Fibroblast of lung (primary cell): Measurements from ENCODE around the gene MBLAC1.

Source experiments
- CTCF ChIP-seq, 2 donors: IDR thresholded peaks in 1 of 2; conservative IDR thresholded peaks in 1 of 2; 1 replicate in 1 of 2; 2 replicates in 1 of 2; pipeline ENCODE4 v1.5.1; 2011 to 2012; ENCODE audit warnings: low read length in 2 of 2, control low read depth in 1 of 2, inconsistent platforms in 1 of 2, low read depth in 1 of 2, mild to moderate bottlenecking in 1 of 2
- EZH2 ChIP-seq: IDR thresholded peaks from 2 replicates; pipeline ENCODE4 v1.5.1; 2012; ENCODE audit warnings: low read length, control low read depth, mild to moderate bottlenecking; ENCODE audit errors: missing control alignments

- TF ChIP-seq CTCF (conservative IDR thresholded peaks at IDR 0.05 in 1 of 2, IDR thresholded peaks at IDR 0.05 in 1 of 2; ENCODE audit: low read depth in 1 of 2, low read length in 2 of 2): no peak
- TF ChIP-seq EZH2: no peak
These were observed 37.9 kb upstream of the MBLAC1 start, which contains the start of gene COPS6 for GRCh38 chr7:100088621-100089457.
